OCI-LY7 (cell line): ENCODE measurements around the gene DAB1.

Experiments used
- CTCF ChIP-seq: fragments of 200-600 bp; sonication (generic); conservative IDR thresholded peaks from 2 replicates; pipeline ENCODE4 v1.5.1; 2014; ENCODE audit warnings: mild to moderate bottlenecking, antibody characterized with exemption, low read length, moderate library complexity, mixed read lengths
- EZH2phosphoT487 ChIP-seq: fragments of 200-600 bp; sonication (generic); IDR thresholded peaks from 2 replicates; pipeline ENCODE4 v1.6.1; 2018; ENCODE audit warnings: low read depth, borderline replicate concordance, mild to moderate bottlenecking, mixed run types, antibody characterized with exemption, low read length, moderate library complexity, mixed read lengths

- TF ChIP-seq CTCF, result no peak
- TF ChIP-seq EZH2phosphoT487, result no peak
Measured at GRCh38 chr1:57353654-57354053, 70.2 kb downstream of the DAB1 start.
